NT2/D1 (cell line): ENCODE results near the gene ZP2.
"Not testable (repeated sequence)": the region's sequence is repeated elsewhere in the genome, so short reads cannot be mapped to it uniquely, and the experiment has no call there.

Experiments
- DNase-seq: peaks from one replicate; pipeline ENCODE4 v3.0.0-alpha.2; 2011; ENCODE audit warnings: low read depth, low spot score
- H3K27me3 ChIP-seq: 2 replicates; pipeline ENCODE4 v1.6.0; 2011; ENCODE audit warnings: mild to moderate bottlenecking; ENCODE audit not compliant: insufficient read length, insufficient read depth
- H3K36me3 ChIP-seq: 2 replicates; pipeline ENCODE4 v1.6.1; 2011; ENCODE audit warnings: mild to moderate bottlenecking, low read length, mixed read lengths; ENCODE audit not compliant: insufficient read depth, insufficient read length
- H3K4me1 ChIP-seq: 2 replicates; pipeline ENCODE4 v1.5.1; 2011; ENCODE audit not compliant: insufficient read depth, insufficient read length
- H3K4me3 ChIP-seq: 2 replicates; pipeline ENCODE4 v1.5.1; 2011; ENCODE audit warnings: low read depth; ENCODE audit not compliant: insufficient read length
- H3K9ac ChIP-seq: 2 replicates; pipeline ENCODE4 v1.6.0; 2011; ENCODE audit warnings: low read depth; ENCODE audit not compliant: insufficient read length
- H3K9me3 ChIP-seq: 2 replicates; pipeline ENCODE4 v1.5.1; 2011; ENCODE audit warnings: mild to moderate bottlenecking, low read length; ENCODE audit not compliant: insufficient read depth
- SUZ12 ChIP-seq: IDR thresholded peaks from 2 replicates; pipeline ENCODE4 v1.6.1; 2011; ENCODE audit not compliant: insufficient read length, insufficient read depth; ENCODE audit errors: extremely low read depth
- YY1 ChIP-seq: IDR thresholded peaks from 2 replicates; pipeline ENCODE4 v1.6.1; 2011; ENCODE audit not compliant: insufficient read length, insufficient read depth
- ZNF274 ChIP-seq: IDR thresholded peaks from 2 replicates; pipeline ENCODE4 v1.6.1; 2011; ENCODE audit warnings: mild to moderate bottlenecking, low read depth, low read length

ZP2 gene

DNA sequence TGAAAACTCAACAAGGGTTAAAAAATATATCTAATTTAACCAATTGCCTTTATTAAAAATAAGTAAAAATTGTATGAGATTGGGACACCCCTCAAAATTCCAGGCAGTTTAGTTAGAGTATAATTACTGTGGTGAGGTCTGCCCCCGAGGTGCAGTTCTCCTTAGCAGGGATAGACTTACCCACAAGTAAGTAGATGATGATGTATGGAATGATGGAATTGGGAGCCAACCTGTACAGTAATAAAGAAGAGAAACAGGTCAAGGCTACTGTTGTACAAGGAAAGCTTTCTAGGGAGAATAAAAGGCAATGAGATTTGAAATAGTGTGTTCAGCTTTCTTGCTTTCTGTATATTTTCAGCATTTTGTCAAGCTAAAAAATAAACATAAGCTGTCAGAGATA lies 51.1 kb downstream of the ZP2 start:
- Histone ChIP-seq H3K36me3 (peaks cover 39% of the 10 kb centered on the region), H3K4me1 (peaks cover 3% of the 10 kb centered on the region), H3K9me3 (no peaks in the 10 kb centered on the region), H3K27me3 (peaks cover 11% of the 10 kb centered on the region), H3K4me3 (no peak overlapping the region), H3K9ac (no peak overlapping the region)
- TF ChIP-seq ZNF274: no peak
- TF ChIP-seq YY1: no peak
- TF ChIP-seq SUZ12: no peak
- no peak for DNase-seq

DNA sequence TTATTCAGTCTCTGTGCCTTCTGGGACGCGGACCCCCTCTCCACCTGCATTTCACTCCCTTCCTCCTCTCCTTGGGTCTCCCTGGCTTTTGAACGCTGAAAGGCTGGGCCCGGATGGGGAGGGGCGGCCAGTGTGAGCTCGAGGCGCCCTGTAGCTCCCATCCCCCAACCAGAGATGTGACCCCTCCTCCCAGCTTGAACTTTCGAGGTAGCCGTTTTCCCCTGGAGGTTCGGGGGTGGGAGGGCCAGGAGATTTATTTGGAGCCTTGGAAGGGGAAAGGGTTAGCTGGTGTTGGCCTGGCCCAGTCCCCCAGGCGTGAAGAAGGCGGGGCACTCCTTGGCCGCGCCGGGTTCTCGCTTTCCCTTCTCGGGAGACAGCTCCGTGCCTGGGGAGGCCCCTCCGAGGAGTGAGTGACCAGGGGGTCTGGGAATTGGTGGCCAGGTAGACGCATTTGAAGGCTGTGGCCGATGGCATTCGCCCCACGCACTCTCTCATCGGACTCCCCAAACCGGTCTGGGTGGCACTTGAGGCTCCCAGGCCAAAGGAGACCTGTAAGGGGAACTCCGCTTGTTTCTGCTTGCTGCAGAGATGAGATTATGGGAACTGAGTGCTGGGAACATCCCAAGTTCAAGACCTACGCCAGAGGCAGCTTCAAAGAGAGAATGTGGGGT lies 52.0 kb downstream of the ZP2 start:
- no peak for TF ChIP-seq ZNF274
- TF ChIP-seq SUZ12: no peak
- no peak for TF ChIP-seq YY1

DNA sequence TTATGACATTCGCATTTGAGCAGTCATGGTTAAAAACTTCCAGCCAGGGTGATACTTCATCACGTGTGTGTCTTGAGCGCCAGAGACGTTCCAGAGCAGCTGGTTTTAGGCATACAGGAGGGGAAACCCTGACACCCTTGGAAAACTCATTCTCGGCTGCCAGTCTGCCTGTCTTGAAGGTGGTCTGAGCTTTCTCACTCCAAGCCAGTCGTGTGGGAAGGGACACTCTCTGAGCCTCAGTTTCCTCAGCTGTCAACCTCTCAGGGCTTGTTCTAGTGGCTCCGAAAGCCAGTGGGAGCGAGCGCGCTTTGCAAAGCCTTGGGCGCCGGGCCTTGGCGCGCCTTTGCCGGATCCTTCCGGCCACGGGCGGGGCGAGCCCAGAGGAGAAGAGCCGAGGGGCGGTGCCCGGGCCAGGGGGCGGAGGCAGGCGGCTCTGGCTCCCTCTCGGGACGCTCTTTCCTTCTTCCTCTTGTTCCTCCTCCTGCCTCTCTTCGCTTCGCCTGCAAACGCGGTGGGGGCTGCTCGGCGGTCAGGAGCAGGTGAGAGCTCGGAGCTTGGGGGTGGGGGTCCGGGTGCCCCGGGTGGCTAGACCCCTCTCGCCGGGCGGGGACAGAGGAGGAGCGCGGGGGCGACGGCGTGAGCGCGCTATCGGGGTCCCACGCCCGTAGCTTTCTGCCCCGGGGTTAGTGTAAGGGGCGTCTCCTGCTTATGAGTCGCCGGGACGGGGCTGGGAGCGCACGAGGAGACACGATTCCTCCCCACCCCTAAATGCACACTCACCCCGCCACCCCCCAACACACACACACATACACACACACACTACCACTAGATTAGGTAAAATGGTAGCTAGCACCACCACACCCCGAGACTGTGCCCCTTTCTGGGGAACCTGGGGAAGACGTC lies 52.9 kb downstream of the ZP2 start, which contains the start of gene LDAF1:
Gene LDAF1, plus strand, starts transcription at position 467 of the 903 bp plus-strand sequence. CDS start 2,509 bp downstream, outside the sequence.
- peak within 1 kb of the TSS; percentile 90 for H3K9ac ChIP-seq
- H3K27me3 ChIP-seq: peaks cover 11% of the 10 kb centered on the region
- TF ChIP-seq YY1 (no peak), ZNF274 (no peak), SUZ12 (no peak)
- H3K9me3 ChIP-seq: no peaks in the 10 kb centered on the region
- H3K4me3 ChIP-seq: peak within 1 kb of the TSS; percentile 70
- peaks cover 3% of the 10 kb centered on the region for H3K4me1 ChIP-seq
- peaks cover 23% of the 10 kb centered on the region for H3K36me3 ChIP-seq
- peak; percentile 74 for DNase-seq

More for the DNA sequence above, 52.0 kb downstream of the ZP2 start:
- peaks cover 11% of the 10 kb centered on the region for H3K27me3 ChIP-seq
- H3K36me3 ChIP-seq: peaks cover 30% of the 10 kb centered on the region
- peaks cover 3% of the 10 kb centered on the region for H3K4me1 ChIP-seq
- peak overlapping the region; percentile 90 for H3K9ac ChIP-seq
- peak overlapping the region; percentile 70 for H3K4me3 ChIP-seq
- H3K9me3 ChIP-seq: no peaks in the 10 kb centered on the region
- DNase-seq: peak; percentile 36

DNA sequence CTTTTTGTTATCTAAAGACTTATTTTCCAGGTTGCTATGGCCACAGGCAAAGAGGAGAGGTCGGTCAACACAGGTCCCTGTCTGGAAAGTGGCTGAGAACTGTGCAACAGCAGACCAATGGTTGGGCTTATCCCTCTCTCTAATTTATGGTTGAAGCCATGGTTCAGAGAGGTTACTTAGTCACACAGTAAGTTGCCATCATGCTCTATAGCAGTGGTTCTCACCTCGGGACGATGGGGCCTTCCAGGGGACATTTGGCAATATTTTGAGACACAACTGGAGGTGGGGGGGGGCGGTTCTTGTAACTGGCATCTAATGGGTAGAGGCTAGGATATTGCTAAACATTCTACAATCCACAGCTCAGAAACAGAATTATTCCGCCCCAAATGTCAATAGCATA lies 53.7 kb downstream of the ZP2 start:
- no peak for DNase-seq
- TF ChIP-seq YY1 (no peak), SUZ12 (no peak)
- Histone ChIP-seq H3K4me3 (no peak overlapping the region), H3K27me3 (peaks cover 11% of the 10 kb centered on the region), H3K36me3 (peaks cover 17% of the 10 kb centered on the region), H3K9ac (peak overlapping the region; percentile 90), H3K4me1 (peaks cover 3% of the 10 kb centered on the region), H3K9me3 (no peaks in the 10 kb centered on the region)

DNA sequence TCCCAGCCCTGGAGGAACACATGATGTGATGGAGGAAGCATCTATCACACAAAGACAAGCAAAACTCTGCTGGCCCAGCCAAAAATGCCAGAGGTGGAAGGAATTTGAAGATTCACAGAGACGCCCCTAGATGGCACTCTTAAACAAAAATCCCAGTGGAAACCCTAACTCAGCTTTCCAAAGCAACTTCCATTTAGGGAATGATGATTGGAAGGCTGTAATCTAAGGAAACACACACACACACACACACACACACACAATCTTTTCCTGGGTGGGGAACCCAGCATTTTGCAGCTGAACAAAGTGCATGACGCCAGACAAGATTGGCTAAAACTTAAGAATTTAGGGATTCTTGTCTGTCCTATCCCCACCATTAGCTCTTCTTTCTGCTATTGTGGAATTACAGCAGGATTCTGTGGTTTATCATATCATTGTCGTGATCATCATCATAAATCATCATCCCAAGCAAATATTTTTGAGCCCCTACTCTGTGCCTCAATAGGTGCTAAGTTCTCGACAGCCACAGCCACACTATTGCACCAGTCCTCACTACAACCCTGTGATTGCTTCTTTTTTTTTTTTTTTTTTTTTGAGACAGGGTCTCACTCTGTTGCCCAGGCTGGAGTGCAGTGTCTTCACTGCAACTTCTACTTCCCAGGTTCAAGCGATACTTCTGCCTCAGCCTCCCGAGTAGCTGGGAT lies 54.5 kb downstream of the ZP2 start:
- no peak overlapping the region for H3K9ac ChIP-seq
- H3K9me3 ChIP-seq: no peaks in the 10 kb centered on the region
- no peak overlapping the region for H3K4me3 ChIP-seq
- peaks cover 11% of the 10 kb centered on the region for H3K27me3 ChIP-seq
- H3K36me3 ChIP-seq: peaks cover 12% of the 10 kb centered on the region
- H3K4me1 ChIP-seq: peaks cover 3% of the 10 kb centered on the region
- TF ChIP-seq SUZ12: no peak
- TF ChIP-seq YY1: no peak
- no peak for TF ChIP-seq ZNF274
- DNase-seq: peak; percentile 63

DNA sequence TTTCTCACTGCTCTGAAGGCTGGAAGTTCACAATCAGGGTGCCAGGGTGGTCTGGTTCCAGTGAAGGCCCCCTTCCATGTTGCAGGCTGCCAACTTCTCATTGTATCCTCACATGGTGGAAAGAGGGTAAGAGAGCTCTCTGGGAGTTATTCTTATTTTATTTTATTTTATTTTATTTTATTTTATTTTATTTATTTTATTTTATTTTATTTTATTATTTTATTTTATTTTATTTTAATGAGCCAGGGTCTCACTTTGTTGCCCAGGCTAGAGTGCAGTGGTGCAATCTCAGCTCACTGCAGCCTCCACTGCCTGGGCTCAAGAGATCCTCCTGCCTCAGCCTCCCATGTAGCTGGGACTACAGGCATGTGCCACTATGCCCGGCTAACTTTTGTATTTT lies 55.4 kb downstream of the ZP2 start:
- not testable (repeated sequence) for H3K4me3 ChIP-seq, DNase-seq
- peaks cover 11% of the 10 kb centered on the region for H3K27me3 ChIP-seq

DNA sequence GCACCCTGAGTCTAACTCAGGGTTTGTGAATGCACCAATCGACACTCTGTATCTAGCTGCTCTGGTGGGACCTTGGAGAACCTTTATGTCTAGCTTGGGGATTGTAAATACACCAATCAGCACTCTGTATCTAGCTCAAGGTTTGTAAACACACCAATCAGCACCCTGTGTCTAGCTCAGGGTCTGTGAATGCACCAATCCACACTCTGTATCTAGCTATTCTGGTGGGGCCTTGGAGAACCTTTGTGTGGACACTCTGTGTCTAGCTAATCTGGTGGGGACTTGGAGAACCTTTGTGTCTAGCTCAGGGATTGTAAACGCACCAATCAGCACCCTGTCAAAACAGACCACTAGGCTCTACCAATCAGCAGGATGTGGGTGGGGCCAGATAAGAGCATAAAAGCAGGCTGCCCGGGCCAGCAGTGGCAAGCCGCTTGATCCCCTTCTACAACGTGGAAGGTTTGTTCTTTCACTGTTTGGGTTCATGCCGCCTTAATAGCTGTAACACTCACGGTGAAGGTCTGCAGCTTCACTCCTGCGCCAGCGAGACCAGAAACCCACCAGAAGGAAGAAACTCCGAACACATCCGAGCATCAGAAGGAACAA lies 58.1 kb downstream of the ZP2 start:
- peaks cover 11% of the 10 kb centered on the region for H3K27me3 ChIP-seq
- H3K9ac ChIP-seq, H3K4me3 ChIP-seq, H3K36me3 ChIP-seq, DNase-seq, H3K4me1 ChIP-seq, H3K9me3 ChIP-seq: not testable (repeated sequence)

More for the DNA sequence above, 55.4 kb downstream of the ZP2 start:
- not testable (repeated sequence) for H3K9ac ChIP-seq, H3K4me1 ChIP-seq, H3K9me3 ChIP-seq, H3K36me3 ChIP-seq

DNA sequence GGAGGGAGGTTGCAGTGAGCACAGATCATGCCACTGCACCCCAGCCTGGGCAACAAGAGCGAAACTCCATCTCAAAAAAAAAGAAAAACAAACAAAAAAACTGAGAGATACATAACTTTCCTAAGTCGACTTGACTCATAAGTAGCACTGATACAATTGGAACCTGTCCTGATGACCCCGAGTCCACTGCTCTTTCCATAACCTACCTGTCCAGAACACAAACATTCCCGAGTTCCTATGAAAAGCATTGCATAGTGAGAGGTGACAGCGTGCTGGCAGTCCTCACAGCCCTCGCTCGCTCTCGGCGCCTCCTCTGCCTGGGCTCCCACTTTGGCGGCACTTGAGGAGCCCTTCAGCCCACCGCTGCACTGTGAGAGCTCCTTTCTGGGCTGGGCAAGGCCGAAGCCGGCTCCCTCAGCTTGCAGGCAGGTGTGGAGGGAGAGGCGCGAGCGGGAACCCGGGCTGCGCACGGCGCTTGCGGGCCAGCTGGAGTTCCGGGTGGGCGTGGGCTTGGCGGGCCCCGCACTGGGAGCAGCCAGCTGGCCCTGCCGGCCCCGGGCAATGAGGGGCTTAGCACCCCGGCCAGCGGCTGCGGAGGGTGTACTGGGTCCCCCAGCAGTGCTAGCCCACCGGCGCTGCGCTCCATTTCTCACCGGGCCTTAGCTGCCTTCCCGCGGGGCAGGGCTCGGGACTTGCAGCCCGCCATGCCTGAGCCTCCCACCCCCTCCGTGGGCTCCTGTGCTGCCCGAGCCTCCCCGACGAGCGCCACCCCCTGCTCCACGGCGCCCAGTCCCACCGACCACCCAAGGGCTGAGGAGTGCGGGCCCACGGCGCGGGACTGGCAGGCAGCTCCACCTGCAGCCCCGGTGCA lies 59.0 kb downstream of the ZP2 start:
- not testable (repeated sequence) for H3K27me3 ChIP-seq, H3K4me3 ChIP-seq, H3K9me3 ChIP-seq, H3K9ac ChIP-seq, H3K36me3 ChIP-seq, H3K4me1 ChIP-seq, DNase-seq
